Measurements from ENCODE around the gene CARD19.

CARD19 gene

GRCh38 chr9:93064392-93065134 is 31.5 kb upstream of the CARD19 start:
- DNase-seq (ENCODE audit: low read depth): peak; percentile 76

GRCh38 chr9:93065135-93065720 is 30.8 kb upstream of the CARD19 start:
- no peak for DNase-seq (ENCODE audit: low read depth)

GRCh38 chr9:93066978-93067603 is 28.9 kb upstream of the CARD19 start:
- no peak for DNase-seq (ENCODE audit: low read depth)

- no peak for DNase-seq (ENCODE audit: low read depth)
Observed at GRCh38 chr9:93068956-93069355, 27.1 kb upstream of the CARD19 start.

GRCh38 chr9:93071464-93071863 is 24.6 kb upstream of the CARD19 start:
- DNase-seq (ENCODE audit: low read depth): no peak

GRCh38 chr9:93072383-93072795 is 23.6 kb upstream of the CARD19 start:
- DNase-seq (ENCODE audit: low read depth): no peak

- no peak for DNase-seq (ENCODE audit: low read depth)
Observed at GRCh38 chr9:93076101-93076791, 19.8 kb upstream of the CARD19 start.

- DNase-seq (ENCODE audit: low read depth): no peak
Observed at GRCh38 chr9:93076792-93077128, 19.3 kb upstream of the CARD19 start.

- no peak for DNase-seq (ENCODE audit: low read depth)
Observed at GRCh38 chr9:93077367-93077766, 18.6 kb upstream of the CARD19 start.

GRCh38 chr9:93077811-93078210 is 18.2 kb upstream of the CARD19 start:
- no peak for DNase-seq (ENCODE audit: low read depth)

- no peak for DNase-seq (ENCODE audit: low read depth)
Observed at GRCh38 chr9:93079371-93079770, 16.6 kb upstream of the CARD19 start.

- DNase-seq (ENCODE audit: low read depth): no peak
Observed at GRCh38 chr9:93080406-93080805, 15.6 kb upstream of the CARD19 start.

GRCh38 chr9:93081081-93081529 is 14.9 kb upstream of the CARD19 start:
- DNase-seq (ENCODE audit: low read depth): no peak

GRCh38 chr9:93081931-93082330 is 14.1 kb upstream of the CARD19 start:
- no peak for DNase-seq (ENCODE audit: low read depth)

GRCh38 chr9:93082841-93083411 is 13.1 kb upstream of the CARD19 start:
- DNase-seq (ENCODE audit: low read depth): no peak

GRCh38 chr9:93083592-93084470 is 12.2 kb upstream of the CARD19 start:
- DNase-seq (ENCODE audit: low read depth): no peak

GRCh38 chr9:93084471-93084881 is 11.5 kb upstream of the CARD19 start:
- no peak for DNase-seq (ENCODE audit: low read depth)

GRCh38 chr9:93085676-93086075 is 10.3 kb upstream of the CARD19 start:
- no peak for DNase-seq (ENCODE audit: low read depth)

GRCh38 chr9:93086447-93087224 is 9.4 kb upstream of the CARD19 start:
- no peak for DNase-seq (ENCODE audit: low read depth)

GRCh38 chr9:93087971-93088655 is 7.9 kb upstream of the CARD19 start:
- no peak for DNase-seq (ENCODE audit: low read depth)
